ENCODE data around the gene NAPA. TPM values are rescaled to one million over a fixed set of nuclear protein-coding genes. Genes with fewer than 3 reads are reported as not detected.

NAPA gene
- total RNA-seq, 1 donor from 2014 or later = 68.7 TPM

GRCh38 chr19:47470447-47471195, 44.2 kb downstream of the NAPA start:
- Mint-ChIP-seq H3K36me3 (ENCODE audit: low read depth) (no peaks in the 10 kb centered on the region), H3K27me3 (ENCODE audit: insufficient read depth) (peaks cover 33% of the 10 kb centered on the region), H3K27ac (no peak overlapping the region), H3K4me1 (ENCODE audit: low read depth) (no peaks in the 10 kb centered on the region), H3K9me3 (no peaks in the 10 kb centered on the region), H3K4me3 (no peak overlapping the region)
- intact Hi-C loops (cut with micrococcal nuclease) = no loop called here
- DNase-seq (ENCODE audit: low spot score) = no peak

- Mint-ChIP-seq H3K9me3 (no peaks in the 10 kb centered on the region), H3K27me3 (ENCODE audit: insufficient read depth) (peaks cover 33% of the 10 kb centered on the region), H3K4me3 (no peak overlapping the region), H3K36me3 (ENCODE audit: low read depth) (no peaks in the 10 kb centered on the region), H3K4me1 (ENCODE audit: low read depth) (no peaks in the 10 kb centered on the region), H3K27ac (no peak overlapping the region)
- DNase-seq (ENCODE audit: low spot score) = no peak
- intact Hi-C loops (cut with micrococcal nuclease) = no loop called here
These were observed 45.1 kb downstream of the NAPA start for GRCh38 chr19:47469719-47470118.

GRCh38 chr19:47469363-47469700, 45.5 kb downstream of the NAPA start:
- H3K27ac Mint-ChIP-seq = no peak overlapping the region
- intact Hi-C loops (cut with micrococcal nuclease) = no loop called here

GRCh38 chr19:47467914-47468313, 46.9 kb downstream of the NAPA start:
- Mint-ChIP-seq H3K27ac (no peak overlapping the region), H3K36me3 (ENCODE audit: low read depth) (no peaks in the 10 kb centered on the region), H3K27me3 (ENCODE audit: insufficient read depth) (peaks cover 38% of the 10 kb centered on the region), H3K9me3 (no peaks in the 10 kb centered on the region), H3K4me3 (no peak overlapping the region), H3K4me1 (ENCODE audit: low read depth) (no peaks in the 10 kb centered on the region)
- no peak for DNase-seq (ENCODE audit: low spot score)
- intact Hi-C loops (cut with micrococcal nuclease) = no loop called here

More at GRCh38 chr19:47469363-47469700, 45.5 kb downstream of the NAPA start:
- H3K27me3 Mint-ChIP-seq (ENCODE audit: insufficient read depth) = peaks cover 32% of the 10 kb centered on the region
- DNase-seq (ENCODE audit: low spot score) = no peak
- no peaks in the 10 kb centered on the region for H3K36me3 Mint-ChIP-seq (ENCODE audit: low read depth)
- H3K9me3 Mint-ChIP-seq = no peaks in the 10 kb centered on the region
- no peak overlapping the region for H3K4me3 Mint-ChIP-seq
- H3K4me1 Mint-ChIP-seq (ENCODE audit: low read depth) = no peaks in the 10 kb centered on the region

GRCh38 chr19:47465957-47466356, 48.9 kb downstream of the NAPA start:
- no peak overlapping the region for H3K27ac Mint-ChIP-seq
- H3K27me3 Mint-ChIP-seq (ENCODE audit: insufficient read depth) = peaks cover 32% of the 10 kb centered on the region
- H3K4me1 Mint-ChIP-seq (ENCODE audit: low read depth) = no peaks in the 10 kb centered on the region
- no peak overlapping the region for H3K4me3 Mint-ChIP-seq
- no peaks in the 10 kb centered on the region for H3K36me3 Mint-ChIP-seq (ENCODE audit: low read depth)
- DNase-seq (ENCODE audit: low spot score) = no peak
- intact Hi-C loops (cut with micrococcal nuclease) = no loop called here
- no peaks in the 10 kb centered on the region for H3K9me3 Mint-ChIP-seq

GRCh38 chr19:47464675-47465419, 50.0 kb downstream of the NAPA start:
- Mint-ChIP-seq H3K4me1 (ENCODE audit: low read depth) (no peaks in the 10 kb centered on the region), H3K9me3 (no peaks in the 10 kb centered on the region), H3K27ac (no peak overlapping the region), H3K36me3 (ENCODE audit: low read depth) (no peaks in the 10 kb centered on the region), H3K4me3 (no peak overlapping the region), H3K27me3 (ENCODE audit: insufficient read depth) (peaks cover 26% of the 10 kb centered on the region)
- no peak for DNase-seq (ENCODE audit: low spot score)
- intact Hi-C loops (cut with micrococcal nuclease) = no loop called here

GRCh38 chr19:47461876-47462275, 53.0 kb downstream of the NAPA start:
- intact Hi-C loops (cut with micrococcal nuclease) = no loop called here
- DNase-seq (ENCODE audit: low spot score) = no peak

GRCh38 chr19:47459477-47459876, 55.4 kb downstream of the NAPA start:
- Mint-ChIP-seq H3K9me3 (no peaks in the 10 kb centered on the region), H3K36me3 (ENCODE audit: low read depth) (no peaks in the 10 kb centered on the region), H3K27me3 (ENCODE audit: insufficient read depth) (peaks cover 26% of the 10 kb centered on the region), H3K27ac (no peak overlapping the region), H3K4me3 (no peak overlapping the region), H3K4me1 (ENCODE audit: low read depth) (no peaks in the 10 kb centered on the region)
- intact Hi-C loops (cut with micrococcal nuclease) = no loop called here
- no peak for DNase-seq (ENCODE audit: low spot score)

More at GRCh38 chr19:47461876-47462275, 53.0 kb downstream of the NAPA start:
- H3K27ac Mint-ChIP-seq = no peak overlapping the region
- no peaks in the 10 kb centered on the region for H3K9me3 Mint-ChIP-seq
- H3K4me3 Mint-ChIP-seq = no peak overlapping the region
- H3K27me3 Mint-ChIP-seq (ENCODE audit: insufficient read depth) = peaks cover 11% of the 10 kb centered on the region
- H3K4me1 Mint-ChIP-seq (ENCODE audit: low read depth) = no peaks in the 10 kb centered on the region
- H3K36me3 Mint-ChIP-seq (ENCODE audit: low read depth) = no peaks in the 10 kb centered on the region

- no peaks in the 10 kb centered on the region for H3K4me1 Mint-ChIP-seq (ENCODE audit: low read depth)
These were observed 56.2 kb downstream of the NAPA start for GRCh38 chr19:47458672-47459071.

GRCh38 chr19:47456721-47457474, 58.0 kb downstream of the NAPA start:
- no peak for DNase-seq (ENCODE audit: low spot score)
- Mint-ChIP-seq H3K27me3 (ENCODE audit: insufficient read depth) (peaks cover 25% of the 10 kb centered on the region), H3K4me1 (ENCODE audit: low read depth) (no peaks in the 10 kb centered on the region), H3K9me3 (no peaks in the 10 kb centered on the region), H3K4me3 (no peak overlapping the region), H3K36me3 (ENCODE audit: low read depth) (no peaks in the 10 kb centered on the region), H3K27ac (no peak overlapping the region)
- intact Hi-C loops (cut with micrococcal nuclease) = no loop called here

More at GRCh38 chr19:47458672-47459071, 56.2 kb downstream of the NAPA start:
- Mint-ChIP-seq H3K27me3 (ENCODE audit: insufficient read depth) (peaks cover 24% of the 10 kb centered on the region), H3K9me3 (no peaks in the 10 kb centered on the region), H3K27ac (no peak overlapping the region), H3K4me3 (no peak overlapping the region), H3K36me3 (ENCODE audit: low read depth) (no peaks in the 10 kb centered on the region)
- DNase-seq (ENCODE audit: low spot score) = no peak
- intact Hi-C loops (cut with micrococcal nuclease) = no loop called here

GRCh38 chr19:47450478-47450877, 64.4 kb downstream of the NAPA start:
- Mint-ChIP-seq H3K9me3 (no peaks in the 10 kb centered on the region), H3K36me3 (ENCODE audit: low read depth) (no peaks in the 10 kb centered on the region), H3K4me1 (ENCODE audit: low read depth) (peaks cover 18% of the 10 kb centered on the region), H3K27ac (no peak overlapping the region), H3K4me3 (no peak overlapping the region), H3K27me3 (ENCODE audit: insufficient read depth) (peaks cover 46% of the 10 kb centered on the region)
- no peak for DNase-seq (ENCODE audit: low spot score)
- intact Hi-C loops (cut with micrococcal nuclease) = no loop called here

GRCh38 chr19:47448360-47448727, 66.5 kb downstream of the NAPA start:
- DNase-seq (ENCODE audit: low spot score) = no peak
- intact Hi-C loops (cut with micrococcal nuclease) = no loop called here
- Mint-ChIP-seq H3K9me3 (no peaks in the 10 kb centered on the region), H3K4me3 (no peak overlapping the region), H3K4me1 (ENCODE audit: low read depth) (peaks cover 39% of the 10 kb centered on the region), H3K27ac (no peak overlapping the region), H3K36me3 (ENCODE audit: low read depth) (no peaks in the 10 kb centered on the region), H3K27me3 (ENCODE audit: insufficient read depth) (peaks cover 54% of the 10 kb centered on the region)

Measured in activated T-helper 1 cell treated with anti-CD3 and anti-CD28 coated beads, Interleukin-12 subunit alpha, Interleukin-12 subunit beta, Interleukin-2, Interleukin-4 antibody, amounts not matched to agents 30 ng/mL and 10 ng/mL and 1 ng/mL, durations not matched to agents 14 hours and 24 hours and 36 hours (primary cell).